IMR-90 (cell line): ENCODE results near the gene AHI1.

Source experiments
- CHD1 ChIP-seq: IDR thresholded peaks from 2 replicates; pipeline ENCODE4 v1.6.1; 2012; ENCODE audit warnings: low read depth, low read length, improper control_type of control experiment
- CTCF ChIP-seq: conservative IDR thresholded peaks from 2 replicates; pipeline ENCODE4 v1.5.1; 2012; ENCODE audit warnings: mild to moderate bottlenecking, low read depth, low read length, improper control_type of control experiment
- ELK1 ChIP-seq: fragments of 150-350 bp; IDR thresholded peaks from 2 replicates; pipeline ENCODE4 v1.6.1; 2016; ENCODE audit warnings: low read depth, mild to moderate bottlenecking, low read length, moderate library complexity, borderline replicate concordance
- MAFK ChIP-seq: IDR thresholded peaks from 2 replicates; pipeline ENCODE4 v1.6.1; 2012; ENCODE audit warnings: low read depth, low read length, improper control_type of control experiment
- MXI1 ChIP-seq: IDR thresholded peaks from 2 replicates; pipeline ENCODE4 v1.6.1; 2012; ENCODE audit warnings: low read depth, mild to moderate bottlenecking, low read length, moderate library complexity, borderline replicate concordance
- POLR2A ChIP-seq: IDR thresholded peaks from 2 replicates; pipeline ENCODE4 v1.6.1; 2012; ENCODE audit warnings: mild to moderate bottlenecking, low read depth, low read length
- RFX5 ChIP-seq: IDR thresholded peaks from 2 replicates; pipeline ENCODE4 v1.8.0; 2012; ENCODE audit warnings: low read depth, mild to moderate bottlenecking, low read length, moderate library complexity
- SMC3 ChIP-seq: fragments of 150-350 bp; IDR thresholded peaks from 2 replicates; pipeline ENCODE4 v1.6.1; 2016; ENCODE audit warnings: low read depth, mild to moderate bottlenecking, antibody characterized with exemption, low read length, moderate library complexity

- TF ChIP-seq POLR2A: no peak
- no peak for TF ChIP-seq CTCF
- no peak for TF ChIP-seq CHD1
- TF ChIP-seq MAFK: no peak
- no peak for TF ChIP-seq ELK1
- TF ChIP-seq MXI1: no peak
- no peak for TF ChIP-seq SMC3
- TF ChIP-seq RFX5: no peak
Measured at GRCh38 chr6:135250751-135251497, 246.6 kb downstream of the AHI1 start.
